Neuronal stem cell (in vitro differentiated cells): Measurements from ENCODE around the gene ITGB5.
A peak's percentile ranks its signal among the peaks of the same experiment; 100 is the strongest.

Source experiments
- DNase-seq: peaks from one replicate; pipeline ENCODE4 v3.0.0-alpha.2; 2013; ENCODE audit warnings: low spot score
- H2AFZ ChIP-seq: one replicate; pipeline ENCODE4 v1.6.1; 2013; ENCODE audit warnings: mild to moderate bottlenecking, low read length, inconsistent platforms
- H2AK5ac ChIP-seq: 2 replicates; pipeline ENCODE4 v1.6.1; 2013; ENCODE audit warnings: low read depth, mild to moderate bottlenecking, inconsistent platforms, low read length, moderate library complexity, mixed read lengths
- H2BK120ac ChIP-seq: 2 replicates; pipeline ENCODE4 v1.6.1; 2013; ENCODE audit warnings: low read depth, mild to moderate bottlenecking, inconsistent platforms, low read length, moderate library complexity, mixed read lengths
- H2BK12ac ChIP-seq: one replicate; pipeline ENCODE4 v1.6.1; 2013; ENCODE audit warnings: low read length, inconsistent platforms
- H2BK15ac ChIP-seq: 2 replicates; pipeline ENCODE4 v1.6.1; 2013; ENCODE audit warnings: mild to moderate bottlenecking, low read length, inconsistent platforms, mixed read lengths
- H2BK5ac ChIP-seq: one replicate; pipeline ENCODE4 v1.6.1; 2013; ENCODE audit warnings: inconsistent platforms, mild to moderate bottlenecking, low read length, moderate library complexity
- H3K14ac ChIP-seq: one replicate; pipeline ENCODE4 v1.6.1; 2013; ENCODE audit warnings: low read length, inconsistent platforms
- H3K18ac ChIP-seq: 2 replicates; pipeline ENCODE4 v1.6.1; 2013; ENCODE audit warnings: low read length, inconsistent platforms
- H3K23ac ChIP-seq: 2 replicates; pipeline ENCODE4 v1.6.1; 2013; ENCODE audit warnings: low read depth, mild to moderate bottlenecking, mixed read lengths, low read length, inconsistent platforms; ENCODE audit not compliant: poor library complexity
- H3K27ac ChIP-seq: replicated peaks from 3 replicates; pipeline ENCODE4 v1.5.1; 2013; ENCODE audit warnings: low read length, inconsistent platforms
- H3K27me3 ChIP-seq, 3 experiments: 2 replicates each; pipeline ENCODE4 v1.6.1; 2013; ENCODE audit warnings: low read length in 3 of 3, mild to moderate bottlenecking in 2 of 3, inconsistent platforms in 1 of 3, low read depth in 1 of 3, mixed read lengths in 1 of 3, moderate library complexity in 1 of 3; ENCODE audit not compliant: control insufficient read depth in 3 of 3, insufficient read depth in 3 of 3
- H3K36me3 ChIP-seq, 2 donors: replicated peaks in 1 of 2; 2 replicates each; pipeline ENCODE4 v1.6.1; 2013; ENCODE audit warnings: low read length in 2 of 2; ENCODE audit not compliant: control insufficient read depth in 2 of 2, insufficient read depth in 2 of 2
- H3K4ac ChIP-seq: 2 replicates; pipeline ENCODE4 v1.6.1; 2013; ENCODE audit warnings: inconsistent platforms, mild to moderate bottlenecking, low read length, moderate library complexity
- H3K4me1 ChIP-seq, 2 donors: 1 replicate in 1 of 2; 2 replicates in 1 of 2; pipeline ENCODE4 v1.6.1; 2013; ENCODE audit warnings: low read length in 2 of 2, low read depth in 1 of 2; ENCODE audit not compliant: control insufficient read depth in 2 of 2, insufficient read depth in 1 of 2
- H3K4me2 ChIP-seq: one replicate; pipeline ENCODE4 v1.6.1; 2013; ENCODE audit warnings: mild to moderate bottlenecking, low read length, inconsistent platforms; ENCODE audit not compliant: insufficient read depth, poor library complexity, severe bottlenecking
- H3K4me3 ChIP-seq, 2 donors: 2 replicates each; pipeline ENCODE4 v1.5.1; 2013; ENCODE audit warnings: low read length in 2 of 2, mild to moderate bottlenecking in 2 of 2, inconsistent platforms in 1 of 2, moderate library complexity in 1 of 2
- H3K79me1 ChIP-seq: one replicate; pipeline ENCODE4 v1.6.1; 2013; ENCODE audit warnings: low read depth, mild to moderate bottlenecking, inconsistent platforms, low read length, moderate library complexity
- H3K9ac ChIP-seq: one replicate; pipeline ENCODE4 v1.6.1; 2013; ENCODE audit warnings: mild to moderate bottlenecking, low read depth, low read length, inconsistent platforms; ENCODE audit not compliant: poor library complexity
- H3K9me3 ChIP-seq, 2 donors: replicated peaks in 1 of 2; 2 replicates each; pipeline versions ENCODE3 to v1.6.1; 2013; ENCODE audit warnings: low read length in 2 of 2, mild to moderate bottlenecking in 2 of 2, inconsistent platforms in 1 of 2, low read depth in 1 of 2, mixed read lengths in 1 of 2, moderate library complexity in 1 of 2; ENCODE audit not compliant: control insufficient read depth in 2 of 2, insufficient read depth in 1 of 2
- H4K8ac ChIP-seq: one replicate; pipeline ENCODE4 v1.6.1; 2013; ENCODE audit warnings: low read depth, mild to moderate bottlenecking, inconsistent platforms, low read length, moderate library complexity
- H4K91ac ChIP-seq: one replicate; pipeline ENCODE4 v1.6.1; 2013; ENCODE audit warnings: low read length, low read depth, mild to moderate bottlenecking, inconsistent platforms; ENCODE audit not compliant: poor library complexity
- WGBS, 2 donors: extraction: QIAGEN DNeasy Blood & Tissue Kit; methylation state at CpG; one replicate each; pipeline ENCODE4 v1.1.7; 2013; ENCODE audit warnings: missing lambda C conversion rate in 2 of 2, mixed read lengths in 1 of 2; ENCODE audit not compliant: insufficient read length in 2 of 2, insufficient replicate concordance in 1 of 2; ENCODE audit errors: extremely low coverage in 2 of 2; 5-methylcytosine and 5-hydroxymethylcytosine counted together

Gene ITGB5

DNA sequence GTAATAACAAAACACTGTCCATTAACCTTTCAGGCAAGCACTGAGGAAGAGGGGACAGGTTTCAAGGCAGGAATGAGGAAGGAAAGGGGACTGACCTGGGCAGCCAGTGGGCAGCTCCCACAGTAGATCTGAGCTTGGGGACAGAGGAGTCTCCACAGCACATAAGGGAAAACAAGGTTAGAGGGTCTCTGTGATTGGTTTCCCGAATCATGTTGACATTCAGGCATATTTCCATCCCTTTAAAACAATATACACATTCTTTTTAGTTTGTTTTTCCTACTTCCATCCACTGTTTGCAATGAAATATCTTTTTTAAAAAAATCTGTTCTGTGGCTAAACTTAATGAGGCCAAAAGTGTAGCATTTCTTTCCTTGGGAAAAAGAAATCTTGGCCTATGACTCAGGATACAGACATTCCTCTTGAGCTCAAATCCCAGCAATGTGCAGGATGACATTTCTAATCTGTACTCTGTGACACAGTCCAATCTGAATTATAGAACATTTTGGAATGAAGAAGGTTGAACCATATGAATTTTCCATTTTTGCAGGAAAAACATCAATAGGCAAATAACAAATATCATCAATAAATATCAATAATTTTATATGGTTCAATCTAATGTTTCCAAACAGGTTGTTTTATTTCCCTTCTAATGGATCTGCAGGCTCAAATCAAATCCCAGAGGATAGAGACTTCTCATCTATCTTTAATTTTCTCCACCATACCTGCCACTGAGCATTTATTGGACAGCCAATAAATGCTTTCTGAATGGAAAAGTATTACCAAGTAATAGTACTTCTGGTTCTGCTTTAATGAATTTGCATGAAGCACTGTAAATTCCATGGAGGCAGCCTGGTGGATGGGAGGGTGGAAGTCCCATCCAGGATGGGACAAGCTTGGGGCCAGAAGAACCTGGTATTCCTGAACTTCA lies 54.1 kb downstream of the ITGB5 start:
- Histone ChIP-seq H2BK12ac (no peak overlapping the region), H3K9ac (no peak overlapping the region), H2BK120ac (no peak overlapping the region), H3K14ac (no peak overlapping the region), H3K18ac (no peak overlapping the region), H3K23ac (no peak overlapping the region), H3K4me1 (peaks cover 19 to 25% of the 10 kb centered on the region in 2 donors), H3K4ac (no peak overlapping the region), H3K4me3 (peak overlapping the region in 1 of 2 donors; percentile 6), H3K4me2 (no peak overlapping the region), H2AK5ac (no peak overlapping the region), H3K79me1 (no peaks in the 10 kb centered on the region), H4K91ac (no peak overlapping the region), H3K36me3 (peaks cover 0 to 8% of the 10 kb centered on the region in 2 donors), H2BK15ac (no peak overlapping the region), H3K9me3 (no peaks in the 10 kb centered on the region), H2BK5ac (no peak overlapping the region), H3K27ac (no peak overlapping the region), H3K27me3 (no peaks in the 10 kb centered on the region), H4K8ac (no peak overlapping the region), H2AFZ (no peak overlapping the region)
- WGBS, 2 donors = no CpG with 5 or more reads among the region's 1 CpG
- DNase-seq = no peak

DNA sequence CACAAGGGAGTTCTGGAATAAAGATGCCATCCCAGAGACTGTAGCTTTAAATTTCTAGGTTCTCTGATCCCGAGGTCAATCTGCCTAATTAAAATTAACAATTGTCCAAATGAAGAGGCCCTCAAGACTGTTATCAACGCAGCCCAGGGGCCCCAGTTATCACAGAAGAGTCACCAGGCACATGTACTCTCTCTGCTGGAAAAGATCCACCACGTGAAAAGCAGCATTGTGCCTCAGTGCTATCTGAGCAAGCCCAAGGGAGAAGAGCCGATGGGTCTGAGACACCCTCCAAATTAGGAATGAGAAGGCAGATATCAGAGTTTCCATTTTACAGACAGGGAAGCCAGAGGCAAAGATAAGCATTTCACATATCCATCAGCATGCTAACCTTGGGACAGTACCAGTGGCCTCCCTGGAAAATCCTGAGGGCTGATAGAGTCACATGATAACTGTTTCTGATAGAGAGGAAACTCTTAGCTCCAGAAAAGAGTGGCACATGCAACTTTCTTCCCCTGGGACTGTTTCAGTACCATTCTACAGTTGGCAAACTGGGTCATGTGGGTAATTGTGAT lies 55.5 kb downstream of the ITGB5 start:
- H3K18ac ChIP-seq = no peak overlapping the region
- no peak overlapping the region for H3K4me3 ChIP-seq
- no peaks in the 10 kb centered on the region for H3K79me1 ChIP-seq
- no peak overlapping the region for H3K4ac ChIP-seq
- H3K36me3 ChIP-seq = peaks cover 0 to 8% of the 10 kb centered on the region in 2 donors
- H3K4me2 ChIP-seq = no peak overlapping the region
- no peaks in the 10 kb centered on the region for H3K9me3 ChIP-seq
- no peak overlapping the region for H3K27ac ChIP-seq
- no peak overlapping the region for H3K14ac ChIP-seq
- no peak overlapping the region for H3K9ac ChIP-seq
- H2AK5ac ChIP-seq = no peak overlapping the region
- no peak overlapping the region for H2AFZ ChIP-seq
- H3K27me3 ChIP-seq = no peaks in the 10 kb centered on the region
- DNase-seq = no peak
- no CpG with 5 or more reads among the region's 4 CpGs for WGBS, 2 donors
- no peak overlapping the region for H2BK15ac ChIP-seq
- peaks cover 16 to 22% of the 10 kb centered on the region in 2 donors for H3K4me1 ChIP-seq
- H2BK12ac ChIP-seq = no peak overlapping the region
- no peak overlapping the region for H2BK120ac ChIP-seq
- no peak overlapping the region for H3K23ac ChIP-seq
- no peak overlapping the region for H2BK5ac ChIP-seq
- no peak overlapping the region for H4K91ac ChIP-seq
- H4K8ac ChIP-seq = no peak overlapping the region

DNA sequence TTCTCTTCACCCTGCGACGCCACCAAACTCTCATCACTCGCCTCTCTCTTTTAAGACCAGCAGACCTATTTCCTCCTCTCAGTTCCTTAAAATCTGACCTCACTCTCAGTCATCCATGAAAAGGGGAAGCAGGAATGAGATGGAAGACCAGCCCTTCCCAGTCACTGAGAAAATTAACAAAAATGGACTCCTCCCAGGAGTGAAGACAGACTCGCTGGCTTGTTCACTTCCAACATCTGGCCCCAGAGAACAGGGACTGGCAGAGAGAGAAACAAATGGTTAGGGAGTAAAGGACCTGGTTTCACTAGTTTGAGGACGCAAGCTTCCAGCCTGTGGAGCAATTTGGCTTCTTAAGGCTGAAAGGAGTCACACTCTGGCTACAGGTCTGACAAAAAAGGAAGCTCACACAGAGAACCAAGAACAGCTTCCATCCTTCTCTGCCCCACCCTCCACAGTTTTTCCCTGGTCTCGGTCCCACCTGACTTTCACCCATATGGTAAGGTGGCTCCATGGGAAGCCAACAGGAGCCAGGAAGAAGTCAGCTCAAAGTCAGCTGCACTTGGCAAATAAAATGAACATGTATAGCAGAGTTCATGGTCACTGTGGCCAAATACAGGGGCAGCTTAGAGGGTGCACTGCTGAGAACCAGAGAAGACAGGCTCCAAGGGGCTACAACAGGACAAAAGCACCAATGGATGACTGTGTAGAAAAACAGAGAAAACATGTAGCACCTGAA lies 57.2 kb downstream of the ITGB5 start:
- Histone ChIP-seq H3K18ac (no peak overlapping the region), H2BK120ac (no peak overlapping the region), H3K27ac (no peak overlapping the region), H2AFZ (no peak overlapping the region), H3K23ac (no peak overlapping the region), H4K8ac (no peak overlapping the region), H3K9ac (no peak overlapping the region), H3K14ac (no peak overlapping the region), H3K36me3 (peaks cover 0 to 8% of the 10 kb centered on the region in 2 donors), H2BK15ac (no peak overlapping the region), H2AK5ac (no peak overlapping the region), H4K91ac (no peak overlapping the region), H3K79me1 (no peaks in the 10 kb centered on the region), H3K4me3 (no peak overlapping the region), H3K27me3 (no peaks in the 10 kb centered on the region), H3K4ac (no peak overlapping the region), H3K4me2 (no peak overlapping the region), H3K9me3 (no peaks in the 10 kb centered on the region), H3K4me1 (peaks cover 7 to 15% of the 10 kb centered on the region in 2 donors), H2BK12ac (no peak overlapping the region), H2BK5ac (no peak overlapping the region)
- no CpG with 5 or more reads among the region's 6 CpGs for WGBS, 2 donors
- no peak for DNase-seq
